ENCODE results near the gene TXNDC11.

Gene TXNDC11

GRCh38 chr16:11631214-11631613, 111.4 kb downstream of the TXNDC11 start:
- DNase-seq (ENCODE audit: low read depth in 2 of 2) = no peak

- no peak for DNase-seq (ENCODE audit: low read depth in 2 of 2)
These were observed 111.9 kb downstream of the TXNDC11 start for GRCh38 chr16:11630768-11631056.

- DNase-seq (ENCODE audit: low read depth in 2 of 2) = no peak
These were observed 112.5 kb downstream of the TXNDC11 start for GRCh38 chr16:11630046-11630767.

Data from activated CD4-positive, alpha-beta T cell treated with anti-CD3 and anti-CD28 coated beads for 24 hours (primary cell).